ENCODE measurements around the gene GNAI3.

The GNAI3 gene

GRCh38 chr1:109543283-109543987, 5.0 kb upstream of the GNAI3 start:
- in situ Hi-C loops (cut with MboI; ENCODE audit: low sequenced_read_pairs), result loop anchor here (10.0 to 25.0 kb wide), 2 partner anchors 91 to 444 kb away; partner anchors contain the start of gene AHCYL1

- in situ Hi-C loops (cut with MboI; ENCODE audit: low sequenced_read_pairs), result loop anchor here (10.0 to 25.0 kb wide), 2 partner anchors 91 to 443 kb away; partner anchors contain the start of gene AHCYL1
These were observed 4.3 kb upstream of the GNAI3 start for GRCh38 chr1:109543988-109544735.

- in situ Hi-C loops (cut with MboI; ENCODE audit: low sequenced_read_pairs), result loop anchor here (5.0 to 25.0 kb wide), 3 partner anchors 88 to 441 kb away; partner anchors contain the start of gene AHCYL1
These were observed 1.9 kb upstream of the GNAI3 start for GRCh38 chr1:109546311-109547109.

GRCh38 chr1:109547463-109548320, 723 bp upstream of the GNAI3 start:
- in situ Hi-C loops (cut with MboI; ENCODE audit: low sequenced_read_pairs), result loop anchor here (5.0 to 25.0 kb wide), 3 partner anchors 87 to 440 kb away; partner anchors contain the start of gene AHCYL1

- in situ Hi-C loops (cut with MboI; ENCODE audit: low sequenced_read_pairs), result no loop called here
These were observed 8.1 kb downstream of the GNAI3 start for GRCh38 chr1:109556563-109556962.

GRCh38 chr1:109557520-109557919, 9.1 kb downstream of the GNAI3 start:
- in situ Hi-C loops (cut with MboI; ENCODE audit: low sequenced_read_pairs), result no loop called here

- in situ Hi-C loops (cut with MboI; ENCODE audit: low sequenced_read_pairs), result no loop called here
These were observed 11.6 kb downstream of the GNAI3 start for GRCh38 chr1:109559995-109560394.

GRCh38 chr1:109564194-109564878, 15.9 kb downstream of the GNAI3 start:
- in situ Hi-C loops (cut with MboI; ENCODE audit: low sequenced_read_pairs), result no loop called here

GRCh38 chr1:109565241-109565640, 16.8 kb downstream of the GNAI3 start:
- in situ Hi-C loops (cut with MboI; ENCODE audit: low sequenced_read_pairs), result no loop called here

GRCh38 chr1:109566982-109567381, 18.6 kb downstream of the GNAI3 start:
- in situ Hi-C loops (cut with MboI; ENCODE audit: low sequenced_read_pairs), result no loop called here

GRCh38 chr1:109567877-109568672, 19.7 kb downstream of the GNAI3 start:
- in situ Hi-C loops (cut with MboI; ENCODE audit: low sequenced_read_pairs), result no loop called here

- in situ Hi-C loops (cut with MboI; ENCODE audit: low sequenced_read_pairs), result no loop called here
These were observed 20.9 kb downstream of the GNAI3 start for GRCh38 chr1:109569323-109569722.

- in situ Hi-C loops (cut with MboI; ENCODE audit: low sequenced_read_pairs), result no loop called here
These were observed 22.0 kb downstream of the GNAI3 start for GRCh38 chr1:109570414-109570813.

GRCh38 chr1:109573785-109574184, 25.4 kb downstream of the GNAI3 start:
- in situ Hi-C loops (cut with MboI; ENCODE audit: low sequenced_read_pairs), result no loop called here

- in situ Hi-C loops (cut with MboI; ENCODE audit: low sequenced_read_pairs), result no loop called here
These were observed 30.6 kb downstream of the GNAI3 start for GRCh38 chr1:109578947-109579443.

GRCh38 chr1:109579491-109579890, 31.1 kb downstream of the GNAI3 start:
- in situ Hi-C loops (cut with MboI; ENCODE audit: low sequenced_read_pairs), result no loop called here

GRCh38 chr1:109582021-109582420, 33.6 kb downstream of the GNAI3 start:
- in situ Hi-C loops (cut with MboI; ENCODE audit: low sequenced_read_pairs), result no loop called here

GRCh38 chr1:109584766-109585165, 36.4 kb downstream of the GNAI3 start:
- in situ Hi-C loops (cut with MboI; ENCODE audit: low sequenced_read_pairs), result no loop called here

GRCh38 chr1:109586055-109586454, 37.6 kb downstream of the GNAI3 start:
- in situ Hi-C loops (cut with MboI; ENCODE audit: low sequenced_read_pairs), result no loop called here
